ENCODE measurements around the gene TTC1.

TTC1 gene

DNA sequence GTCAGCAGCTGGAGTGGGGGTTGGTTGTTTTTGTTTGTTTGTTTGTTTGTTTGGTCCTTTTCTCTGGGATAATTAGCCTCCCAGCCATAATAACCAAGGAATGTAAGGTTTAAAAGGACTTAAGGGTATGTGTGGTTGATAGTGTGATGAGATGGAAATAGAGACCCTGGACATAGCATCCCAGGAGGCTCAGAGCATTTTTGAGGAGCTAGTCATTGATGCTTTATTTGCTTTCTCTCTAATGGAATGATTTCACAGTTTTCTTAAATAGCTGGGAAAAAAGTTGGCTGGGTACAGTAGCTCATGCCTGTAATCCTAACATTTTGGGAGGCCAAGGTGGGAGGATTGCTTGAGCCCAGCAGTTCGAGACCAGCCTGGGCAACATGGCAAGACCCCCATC is 45.1 kb downstream of the TTC1 start:
- peaks cover 6% of the 10 kb centered on the region; the same call in 1 of the 2 replicates for H3K36me3 ChIP-seq (ENCODE audit: low read length)
- no peak overlapping the region for H3K9ac ChIP-seq (ENCODE audit: low read length)
- H3K27ac ChIP-seq (ENCODE audit: low read depth, low read length) = no peak overlapping the region
- no peaks in the 10 kb centered on the region for H3K79me2 ChIP-seq (ENCODE audit: insufficient read depth, low read length)
- H3F3A ChIP-seq (ENCODE audit: insufficient read depth) = no peaks in the 10 kb centered on the region
- no peak overlapping the region for H3K4me3 ChIP-seq (ENCODE audit: insufficient read depth, low read length, poor library complexity, severe bottlenecking)
- H4K20me1 ChIP-seq (ENCODE audit: low read depth, low read length) = no peaks in the 10 kb centered on the region
- H3K9me2 ChIP-seq (replicated peaks; ENCODE audit: insufficient read depth, low read length) = no peaks in the 10 kb centered on the region
- H2AFZ ChIP-seq (ENCODE audit: low read depth, low read length, severe bottlenecking) = no peak overlapping the region
- no peaks in the 10 kb centered on the region for H3K27me3 ChIP-seq (ENCODE audit: low read length)
- H3K4me2 ChIP-seq (ENCODE audit: low read depth, low read length, poor library complexity, severe bottlenecking) = no peak overlapping the region
- H3K9me3 ChIP-seq (ENCODE audit: insufficient read depth, low read length) = no peaks in the 10 kb centered on the region
- TF ChIP-seq, protein P1, sequence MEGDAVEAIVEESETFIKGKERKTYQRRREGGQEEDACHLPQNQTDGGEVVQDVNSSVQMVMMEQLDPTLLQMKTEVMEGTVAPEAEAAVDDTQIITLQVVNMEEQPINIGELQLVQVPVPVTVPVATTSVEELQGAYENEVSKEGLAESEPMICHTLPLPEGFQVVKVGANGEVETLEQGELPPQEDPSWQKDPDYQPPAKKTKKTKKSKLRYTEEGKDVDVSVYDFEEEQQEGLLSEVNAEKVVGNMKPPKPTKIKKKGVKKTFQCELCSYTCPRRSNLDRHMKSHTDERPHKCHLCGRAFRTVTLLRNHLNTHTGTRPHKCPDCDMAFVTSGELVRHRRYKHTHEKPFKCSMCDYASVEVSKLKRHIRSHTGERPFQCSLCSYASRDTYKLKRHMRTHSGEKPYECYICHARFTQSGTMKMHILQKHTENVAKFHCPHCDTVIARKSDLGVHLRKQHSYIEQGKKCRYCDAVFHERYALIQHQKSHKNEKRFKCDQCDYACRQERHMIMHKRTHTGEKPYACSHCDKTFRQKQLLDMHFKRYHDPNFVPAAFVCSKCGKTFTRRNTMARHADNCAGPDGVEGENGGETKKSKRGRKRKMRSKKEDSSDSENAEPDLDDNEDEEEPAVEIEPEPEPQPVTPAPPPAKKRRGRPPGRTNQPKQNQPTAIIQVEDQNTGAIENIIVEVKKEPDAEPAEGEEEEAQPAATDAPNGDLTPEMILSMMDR (IDR thresholded peaks at IDR 0.05; ENCODE audit: insufficient read depth, low read length, poor library complexity, severe bottlenecking) = no peak
- no peak for TF ChIP-seq EZH2phosphoT487 (conservative IDR thresholded peaks at IDR 0.05; ENCODE audit: low read length)

DNA sequence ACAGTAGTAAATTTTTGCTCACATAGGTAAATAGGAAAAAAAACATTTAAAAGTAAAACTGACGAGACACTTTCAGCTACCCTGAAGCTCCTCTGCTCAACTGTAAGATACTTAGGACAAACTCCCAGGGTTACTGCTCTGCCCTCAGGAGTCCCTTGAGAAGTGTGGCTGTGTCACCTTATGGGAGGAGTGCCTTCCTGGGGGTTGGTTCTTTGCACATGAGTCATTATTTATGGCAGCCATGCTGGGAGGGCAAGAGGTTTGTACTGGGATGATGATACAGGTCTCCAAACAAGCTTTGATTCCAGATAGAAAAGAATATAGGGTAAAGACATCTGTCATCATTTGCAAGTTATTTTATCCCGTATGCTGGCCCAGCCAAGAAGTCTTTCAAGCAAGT is 45.9 kb downstream of the TTC1 start:
- Histone ChIP-seq H3K4me3 (ENCODE audit: insufficient read depth, low read length, poor library complexity, severe bottlenecking) (no peak overlapping the region), H3K36me3 (ENCODE audit: low read length) (peaks cover 6% of the 10 kb centered on the region; the same call in 1 of the 2 replicates), H4K20me1 (ENCODE audit: low read depth, low read length) (no peaks in the 10 kb centered on the region), H3K9me3 (ENCODE audit: insufficient read depth, low read length) (no peaks in the 10 kb centered on the region), H3K9me2 (replicated peaks; ENCODE audit: insufficient read depth, low read length) (no peaks in the 10 kb centered on the region), H3K4me2 (ENCODE audit: low read depth, low read length, poor library complexity, severe bottlenecking) (no peak overlapping the region), H3K9ac (ENCODE audit: low read length) (no peak overlapping the region), H2AFZ (ENCODE audit: low read depth, low read length, severe bottlenecking) (no peak overlapping the region), H3K27ac (ENCODE audit: low read depth, low read length) (no peak overlapping the region), H3K27me3 (ENCODE audit: low read length) (no peaks in the 10 kb centered on the region), H3F3A (ENCODE audit: insufficient read depth) (no peaks in the 10 kb centered on the region), H3K79me2 (ENCODE audit: insufficient read depth, low read length) (no peaks in the 10 kb centered on the region)
- TF ChIP-seq, protein P1 (IDR thresholded peaks at IDR 0.05; ENCODE audit: insufficient read depth, low read length, poor library complexity, severe bottlenecking) = no peak
- no peak for TF ChIP-seq EZH2phosphoT487 (conservative IDR thresholded peaks at IDR 0.05; ENCODE audit: low read length)

DNA sequence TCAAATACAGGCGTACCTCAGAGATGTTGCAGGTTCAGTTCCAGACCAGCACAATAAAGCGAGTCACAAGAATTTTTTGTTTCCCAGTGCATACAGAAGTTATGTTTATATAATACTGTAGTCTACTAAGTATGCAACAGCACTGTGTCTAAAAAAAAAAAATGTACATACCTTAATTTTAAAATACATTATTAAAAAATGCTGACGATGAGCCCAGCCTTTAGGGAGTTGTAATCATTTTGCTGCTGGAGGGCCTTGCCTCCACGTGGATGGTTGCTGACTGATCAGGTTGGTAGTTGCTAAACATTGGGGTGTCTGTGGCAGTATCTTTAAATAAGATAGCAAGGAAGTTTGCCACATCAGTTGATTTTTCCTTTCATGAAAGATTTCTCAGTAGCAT is 48.3 kb downstream of the TTC1 start:
- H3K4me2 ChIP-seq (ENCODE audit: low read depth, low read length, poor library complexity, severe bottlenecking) = no peak overlapping the region
- no peaks in the 10 kb centered on the region for H3F3A ChIP-seq (ENCODE audit: insufficient read depth)
- no peaks in the 10 kb centered on the region for H3K9me2 ChIP-seq (replicated peaks; ENCODE audit: insufficient read depth, low read length)
- no peak for TF ChIP-seq EZH2phosphoT487 (conservative IDR thresholded peaks at IDR 0.05; ENCODE audit: low read length)
- TF ChIP-seq, protein P1 (IDR thresholded peaks at IDR 0.05; ENCODE audit: insufficient read depth, low read length, poor library complexity, severe bottlenecking) = no peak
- no peaks in the 10 kb centered on the region for H3K27me3 ChIP-seq (ENCODE audit: low read length)
- no peak overlapping the region for H3K4me3 ChIP-seq (ENCODE audit: insufficient read depth, low read length, poor library complexity, severe bottlenecking)
- no peaks in the 10 kb centered on the region for H3K79me2 ChIP-seq (ENCODE audit: insufficient read depth, low read length)
- H3K36me3 ChIP-seq (ENCODE audit: low read length) = peaks cover 6% of the 10 kb centered on the region; the same call in 1 of the 2 replicates
- H3K27ac ChIP-seq (ENCODE audit: low read depth, low read length) = no peak overlapping the region
- H2AFZ ChIP-seq (ENCODE audit: low read depth, low read length, severe bottlenecking) = no peak overlapping the region
- H3K9ac ChIP-seq (ENCODE audit: low read length) = no peak overlapping the region
- no peaks in the 10 kb centered on the region for H3K9me3 ChIP-seq (ENCODE audit: insufficient read depth, low read length)
- H4K20me1 ChIP-seq (ENCODE audit: low read depth, low read length) = no peaks in the 10 kb centered on the region
